Measurements from ENCODE around the gene SAMD5.
"Not testable (repeated sequence)": the region's sequence is repeated elsewhere in the genome, so short reads cannot be mapped to it uniquely, and the experiment has no call there.

SAMD5 gene

GRCh38 chr6:147538821-147539220, 30.3 kb downstream of the SAMD5 start:
- Histone ChIP-seq H3K9me3 (peaks cover 0 to 5% (median 0%) of the 10 kb centered on the region in 3 donors), H3K4me3 (no peak overlapping the region), H3K36me3 (no peaks in the 10 kb centered on the region), H3K4me1 (no peaks in the 10 kb centered on the region), H3K27me3 (no peaks in the 10 kb centered on the region), H3K27ac (no peak overlapping the region)
- intact Hi-C loops (cut with DNase I; ENCODE audit: low total_unique reads), result no loop called here
- TF ChIP-seq CTCF (IDR thresholded peaks at IDR 0.05), result no peak
- DNase-seq, result no peak

- Histone ChIP-seq H3K9me3 (peaks cover 0 to 5% (median 0%) of the 10 kb centered on the region in 3 donors), H3K27ac (no peak overlapping the region), H3K27me3 (no peaks in the 10 kb centered on the region), H3K4me1 (no peaks in the 10 kb centered on the region), H3K36me3 (no peaks in the 10 kb centered on the region), H3K4me3 (no peak overlapping the region)
- intact Hi-C loops (cut with DNase I; ENCODE audit: low total_unique reads), result no loop called here
- DNase-seq, result no peak
- no peak for TF ChIP-seq CTCF (IDR thresholded peaks at IDR 0.05)
These were observed 31.6 kb downstream of the SAMD5 start for GRCh38 chr6:147540075-147540474.

GRCh38 chr6:147542436-147542835, 33.9 kb downstream of the SAMD5 start:
- H3K27ac ChIP-seq; DNase-seq; H3K9me3 ChIP-seq; H3K4me1 ChIP-seq; intact Hi-C loops (cut with DNase I; ENCODE audit: low total_unique reads); H3K27me3 ChIP-seq; H3K4me3 ChIP-seq; H3K36me3 ChIP-seq: not testable (repeated sequence)

GRCh38 chr6:147544420-147544819, 35.9 kb downstream of the SAMD5 start:
- H3K4me3 ChIP-seq, result no peak overlapping the region
- H3K4me1 ChIP-seq, result peaks cover 0 to 7% (median 0%) of the 10 kb centered on the region in 4 donors
- TF ChIP-seq CTCF (IDR thresholded peaks at IDR 0.05), result no peak
- no peaks in the 10 kb centered on the region for H3K36me3 ChIP-seq
- peaks cover 0 to 5% (median 0%) of the 10 kb centered on the region in 3 donors for H3K9me3 ChIP-seq
- no peak overlapping the region for H3K27ac ChIP-seq
- H3K27me3 ChIP-seq, result no peaks in the 10 kb centered on the region
- intact Hi-C loops (cut with DNase I; ENCODE audit: low total_unique reads), result no loop called here
- DNase-seq, result no peak

- intact Hi-C loops (cut with DNase I; ENCODE audit: low total_unique reads), result no loop called here
- DNase-seq, result no peak
- Histone ChIP-seq H3K27ac (no peak overlapping the region), H3K4me1 (peaks cover 0 to 7% (median 0%) of the 10 kb centered on the region in 4 donors), H3K9me3 (peaks cover 0 to 4% (median 0%) of the 10 kb centered on the region in 3 donors), H3K36me3 (no peaks in the 10 kb centered on the region), H3K4me3 (no peak overlapping the region), H3K27me3 (no peaks in the 10 kb centered on the region)
- no peak for TF ChIP-seq CTCF (IDR thresholded peaks at IDR 0.05)
These were observed 38.2 kb downstream of the SAMD5 start for GRCh38 chr6:147546501-147547368.

GRCh38 chr6:147547369-147547902, 38.9 kb downstream of the SAMD5 start:
- intact Hi-C loops (cut with DNase I; ENCODE audit: low total_unique reads), result no loop called here
- H3K27me3 ChIP-seq, result no peaks in the 10 kb centered on the region
- H3K9me3 ChIP-seq, result no peaks in the 10 kb centered on the region
- no peak for TF ChIP-seq CTCF (IDR thresholded peaks at IDR 0.05)
- no peak for DNase-seq
- H3K27ac ChIP-seq, result no peak overlapping the region
- H3K36me3 ChIP-seq, result no peaks in the 10 kb centered on the region
- peaks cover 0 to 7% (median 0%) of the 10 kb centered on the region in 4 donors for H3K4me1 ChIP-seq
- no peak overlapping the region for H3K4me3 ChIP-seq

Measured in tibial artery (tissue), 4 donors.